Activated naive CD8-positive, alpha-beta T cell treated with anti-CD3 and anti-CD28 coated beads, Interleukin-2, amount 50 U/mL, for 24 hours (primary cell): ENCODE results near the gene CNFN.

Source experiments
- ATAC-seq: fragments of 150-1000 bp; cut with Tn5 transposase; one replicate; pipeline ENCODE4 v1.10.0; 2021
- DNase-seq: peaks from one replicate; pipeline ENCODE4 v3.0.0; 2021
- H3K27ac Mint-ChIP-seq: one replicate; pipeline ENCODE4 v1.8.0; 2021; ENCODE audit warnings: mild to moderate bottlenecking, mixed read lengths
- H3K27me3 Mint-ChIP-seq: one replicate; pipeline ENCODE4 v1.8.0; 2021; ENCODE audit warnings: mixed read lengths
- H3K36me3 Mint-ChIP-seq: one replicate; pipeline ENCODE4 v1.8.0; 2021; ENCODE audit warnings: low read depth, mixed read lengths
- H3K4me1 Mint-ChIP-seq: one replicate; pipeline ENCODE4 v1.8.0; 2021; ENCODE audit warnings: mixed read lengths
- H3K4me3 Mint-ChIP-seq: one replicate; pipeline ENCODE4 v1.8.0; 2021; ENCODE audit warnings: mild to moderate bottlenecking, moderate library complexity, mixed read lengths
- H3K9me3 Mint-ChIP-seq: one replicate; pipeline ENCODE4 v1.8.0; 2021; ENCODE audit warnings: mixed read lengths

CNFN gene

GRCh38 chr19:42400404-42400803 is 10.3 kb upstream of the CNFN start:
- peaks cover 35% of the 10 kb centered on the region for H3K4me1 Mint-ChIP-seq
- no peak overlapping the region for H3K27ac Mint-ChIP-seq
- peaks cover 2% of the 10 kb centered on the region for H3K36me3 Mint-ChIP-seq
- no peak for ATAC-seq
- no peak for DNase-seq
- no peaks in the 10 kb centered on the region for H3K9me3 Mint-ChIP-seq
- H3K4me3 Mint-ChIP-seq: peak overlapping the region; percentile 20
- H3K27me3 Mint-ChIP-seq: no peaks in the 10 kb centered on the region

- Mint-ChIP-seq H3K27ac (peak overlapping the region; percentile 93), H3K4me1 (peaks cover 35% of the 10 kb centered on the region), H3K36me3 (no peaks in the 10 kb centered on the region), H3K4me3 (peak overlapping the region; percentile 93), H3K9me3 (no peaks in the 10 kb centered on the region), H3K27me3 (no peaks in the 10 kb centered on the region)
- ATAC-seq: no peak
- DNase-seq: no peak
These were observed 7.4 kb upstream of the CNFN start for GRCh38 chr19:42397263-42398166.

GRCh38 chr19:42396381-42397262 is 6.5 kb upstream of the CNFN start:
- peak; percentile 98 for DNase-seq
- peak; percentile 99 for ATAC-seq

GRCh38 chr19:42394751-42395150 is 4.7 kb upstream of the CNFN start:
- peaks cover 15% of the 10 kb centered on the region for H3K27me3 Mint-ChIP-seq
- no peaks in the 10 kb centered on the region for H3K9me3 Mint-ChIP-seq
- no peaks in the 10 kb centered on the region for H3K36me3 Mint-ChIP-seq
- no peak overlapping the region for H3K4me3 Mint-ChIP-seq
- DNase-seq (no peak), ATAC-seq (no peak)
- H3K27ac Mint-ChIP-seq: no peak overlapping the region
- peaks cover 26% of the 10 kb centered on the region for H3K4me1 Mint-ChIP-seq

More at GRCh38 chr19:42396381-42397262, 6.5 kb upstream of the CNFN start:
- H3K27ac Mint-ChIP-seq: peak overlapping the region; percentile 93
- H3K4me3 Mint-ChIP-seq: peak overlapping the region; percentile 93
- no peaks in the 10 kb centered on the region for H3K9me3 Mint-ChIP-seq
- peaks cover 4% of the 10 kb centered on the region for H3K27me3 Mint-ChIP-seq
- peaks cover 32% of the 10 kb centered on the region for H3K4me1 Mint-ChIP-seq
- H3K36me3 Mint-ChIP-seq: no peaks in the 10 kb centered on the region

GRCh38 chr19:42392165-42392564 is 2.1 kb upstream of the CNFN start:
- Mint-ChIP-seq H3K4me1 (peaks cover 13% of the 10 kb centered on the region), H3K4me3 (no peak overlapping the region), H3K36me3 (no peaks in the 10 kb centered on the region), H3K9me3 (no peaks in the 10 kb centered on the region), H3K27ac (no peak overlapping the region), H3K27me3 (peaks cover 27% of the 10 kb centered on the region)
- ATAC-seq: no peak
- no peak for DNase-seq

GRCh38 chr19:42388851-42389489 is 1.1 kb downstream of the CNFN start:
- Mint-ChIP-seq H3K4me3 (no peak overlapping the region), H3K27ac (no peak overlapping the region), H3K4me1 (peaks cover 7% of the 10 kb centered on the region), H3K9me3 (no peaks in the 10 kb centered on the region), H3K36me3 (no peaks in the 10 kb centered on the region), H3K27me3 (peaks cover 39% of the 10 kb centered on the region)
- no peak for ATAC-seq
- no peak for DNase-seq

GRCh38 chr19:42386974-42387707 is 3.0 kb downstream of the CNFN start:
- Mint-ChIP-seq H3K4me3 (peak overlapping the region; percentile 55), H3K4me1 (peaks cover 7% of the 10 kb centered on the region), H3K27ac (no peak overlapping the region), H3K27me3 (peaks cover 48% of the 10 kb centered on the region), H3K36me3 (no peaks in the 10 kb centered on the region), H3K9me3 (no peaks in the 10 kb centered on the region)
- peak; percentile 87 for ATAC-seq
- DNase-seq: peak; percentile 78

- H3K4me3 Mint-ChIP-seq: no peak overlapping the region
- no peak for DNase-seq
- no peaks in the 10 kb centered on the region for H3K36me3 Mint-ChIP-seq
- H3K4me1 Mint-ChIP-seq: peaks cover 8% of the 10 kb centered on the region
- ATAC-seq: no peak
- peaks cover 28% of the 10 kb centered on the region for H3K27me3 Mint-ChIP-seq
- H3K9me3 Mint-ChIP-seq: no peaks in the 10 kb centered on the region
- no peak overlapping the region for H3K27ac Mint-ChIP-seq
These were observed 9.9 kb downstream of the CNFN start for GRCh38 chr19:42380155-42380554.

- no peak overlapping the region for H3K27ac Mint-ChIP-seq
- ATAC-seq: peak; percentile 25
These were observed 11.6 kb downstream of the CNFN start for GRCh38 chr19:42378225-42379215.

GRCh38 chr19:42376177-42376555 is 13.9 kb downstream of the CNFN start:
- DNase-seq: no peak
- H3K36me3 Mint-ChIP-seq: no peaks in the 10 kb centered on the region
- peaks cover 8% of the 10 kb centered on the region for H3K4me1 Mint-ChIP-seq
- H3K27me3 Mint-ChIP-seq: peaks cover 12% of the 10 kb centered on the region
- ATAC-seq: no peak
- no peak overlapping the region for H3K27ac Mint-ChIP-seq
- no peaks in the 10 kb centered on the region for H3K9me3 Mint-ChIP-seq
- no peak overlapping the region for H3K4me3 Mint-ChIP-seq

More at GRCh38 chr19:42378225-42379215, 11.6 kb downstream of the CNFN start:
- no peak overlapping the region for H3K4me3 Mint-ChIP-seq
- no peaks in the 10 kb centered on the region for H3K36me3 Mint-ChIP-seq
- H3K4me1 Mint-ChIP-seq: peaks cover 8% of the 10 kb centered on the region
- H3K27me3 Mint-ChIP-seq: peaks cover 28% of the 10 kb centered on the region
- no peak for DNase-seq
- no peaks in the 10 kb centered on the region for H3K9me3 Mint-ChIP-seq

GRCh38 chr19:42375415-42376176 is 14.5 kb downstream of the CNFN start:
- no peak overlapping the region for H3K4me3 Mint-ChIP-seq
- H3K36me3 Mint-ChIP-seq: no peaks in the 10 kb centered on the region
- peaks cover 8% of the 10 kb centered on the region for H3K4me1 Mint-ChIP-seq
- ATAC-seq: no peak
- H3K9me3 Mint-ChIP-seq: no peaks in the 10 kb centered on the region
- no peak overlapping the region for H3K27ac Mint-ChIP-seq
- H3K27me3 Mint-ChIP-seq: peaks cover 8% of the 10 kb centered on the region
- no peak for DNase-seq

GRCh38 chr19:42374826-42375376 is 15.2 kb downstream of the CNFN start:
- ATAC-seq: no peak
- Mint-ChIP-seq H3K4me3 (no peak overlapping the region), H3K9me3 (no peaks in the 10 kb centered on the region), H3K36me3 (no peaks in the 10 kb centered on the region), H3K27me3 (peaks cover under 1% of the 10 kb centered on the region), H3K4me1 (peaks cover 10% of the 10 kb centered on the region), H3K27ac (no peak overlapping the region)
- DNase-seq: no peak
